ENCODE measurements around the gene NKAP.
A peak's percentile ranks its signal among the peaks of the same experiment; 100 is the strongest.
"Not testable (repeated sequence)": the region's sequence is repeated elsewhere in the genome, so short reads cannot be mapped to it uniquely, and the experiment has no call there.

Gene NKAP

DNA sequence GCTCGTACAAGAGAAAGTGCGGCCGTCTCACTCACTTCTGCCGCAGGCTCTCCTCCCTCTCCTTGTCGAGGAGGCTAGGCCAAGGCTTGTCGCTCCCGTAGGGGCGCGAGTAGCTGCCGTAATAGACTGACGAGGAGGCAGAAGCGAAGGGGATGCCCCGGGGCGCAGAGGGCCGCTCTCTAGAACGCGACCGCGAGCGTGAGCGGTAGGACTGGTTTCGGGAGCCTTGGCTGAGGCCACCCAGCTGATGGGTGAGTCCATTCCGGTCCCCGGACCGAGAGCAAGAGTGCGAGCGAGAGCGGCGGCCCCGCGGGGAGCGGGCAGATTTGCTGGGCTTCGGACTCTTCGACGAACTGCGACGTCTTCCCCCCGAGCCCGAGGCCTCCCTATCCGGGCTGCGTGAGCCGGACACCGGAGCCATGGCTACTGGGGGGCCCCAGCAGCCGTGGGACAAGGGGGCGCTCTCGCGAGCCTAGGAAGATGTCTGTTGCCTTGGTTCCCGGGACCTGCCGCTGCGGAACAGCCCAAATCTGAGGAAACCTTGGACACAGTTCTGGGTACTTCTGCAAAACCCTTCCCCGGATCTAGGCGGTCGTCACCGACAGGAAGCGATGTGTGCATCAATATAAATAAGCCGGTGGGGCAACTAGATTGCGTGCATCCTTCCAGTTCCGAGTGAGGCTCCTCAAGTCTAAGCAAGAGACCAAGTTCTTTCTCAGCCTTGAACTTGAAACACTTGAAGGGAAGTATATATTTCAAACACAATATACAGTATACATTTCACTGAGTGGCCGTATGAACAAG, at the start of gene NKAP:
Gene NKAP (minus strand): TSS at position 567 of the 804 bp plus-strand sequence. CDS start 146 bp downstream, at position 421.
- DNase-seq (ENCODE audit: low spot score): peak; percentile 83

DNA sequence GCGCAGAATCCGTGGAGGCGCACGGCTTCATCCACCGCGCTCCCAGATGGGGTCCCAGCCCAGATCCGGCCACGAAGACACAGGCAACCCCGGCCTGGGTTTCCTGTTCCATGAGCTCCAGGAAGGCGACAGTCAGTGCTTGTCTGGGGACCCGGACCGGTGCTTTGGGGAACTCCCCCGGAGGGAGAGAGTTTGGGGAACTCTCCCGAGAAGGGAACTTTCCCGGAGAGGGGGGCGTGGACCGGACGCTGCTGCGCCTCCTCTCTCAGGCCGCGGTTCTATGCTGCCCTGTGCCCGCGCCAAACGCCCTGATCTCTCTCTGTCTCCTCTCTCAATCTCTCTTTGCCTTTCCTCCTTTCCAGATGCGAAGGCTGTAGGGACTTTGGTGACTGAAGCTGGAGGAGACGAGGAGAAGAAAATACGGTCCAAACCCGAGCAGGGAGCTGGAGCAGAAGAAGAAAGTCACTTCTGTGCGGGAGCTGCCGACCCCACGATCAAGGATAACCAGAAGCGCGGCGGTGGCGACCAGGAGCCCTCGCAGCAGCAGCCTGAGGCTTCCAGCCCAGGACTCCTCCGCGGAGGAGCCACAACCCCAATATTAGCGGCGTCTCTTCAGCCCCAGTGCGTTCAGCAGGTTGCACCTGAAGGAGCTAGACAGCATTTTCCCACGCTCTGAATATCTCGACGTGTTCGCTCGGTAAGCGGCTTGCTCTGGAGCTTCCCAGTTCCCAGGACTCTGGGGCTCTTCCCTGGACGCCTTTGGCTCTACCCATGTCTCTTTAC, 47.6 kb upstream of the NKAP start:
- peak; percentile 47 for DNase-seq (ENCODE audit: low spot score)

DNA sequence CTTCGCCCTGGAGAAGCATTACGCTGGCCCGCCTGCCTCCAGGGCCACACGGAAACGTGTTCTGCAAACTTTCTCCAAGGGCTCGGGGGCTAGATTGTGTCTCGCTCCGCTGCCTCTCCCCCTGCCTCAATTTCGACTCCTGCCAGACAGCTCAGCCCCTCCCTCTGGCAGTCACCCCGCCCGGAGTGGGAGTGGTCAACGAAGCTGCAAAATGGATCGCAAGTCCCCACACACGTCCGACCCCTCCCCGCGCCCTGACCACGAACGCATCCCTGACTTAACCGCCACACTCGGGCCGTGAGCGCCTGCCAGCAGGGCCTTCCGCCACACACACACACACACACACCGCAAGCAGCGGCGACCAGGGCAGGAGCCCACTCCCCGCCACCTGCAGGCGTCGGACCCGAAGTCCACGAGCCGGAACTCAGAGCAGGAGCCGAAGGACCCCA, 47.0 kb upstream of the NKAP start:
- peak; percentile 52 for DNase-seq (ENCODE audit: low spot score)

DNA sequence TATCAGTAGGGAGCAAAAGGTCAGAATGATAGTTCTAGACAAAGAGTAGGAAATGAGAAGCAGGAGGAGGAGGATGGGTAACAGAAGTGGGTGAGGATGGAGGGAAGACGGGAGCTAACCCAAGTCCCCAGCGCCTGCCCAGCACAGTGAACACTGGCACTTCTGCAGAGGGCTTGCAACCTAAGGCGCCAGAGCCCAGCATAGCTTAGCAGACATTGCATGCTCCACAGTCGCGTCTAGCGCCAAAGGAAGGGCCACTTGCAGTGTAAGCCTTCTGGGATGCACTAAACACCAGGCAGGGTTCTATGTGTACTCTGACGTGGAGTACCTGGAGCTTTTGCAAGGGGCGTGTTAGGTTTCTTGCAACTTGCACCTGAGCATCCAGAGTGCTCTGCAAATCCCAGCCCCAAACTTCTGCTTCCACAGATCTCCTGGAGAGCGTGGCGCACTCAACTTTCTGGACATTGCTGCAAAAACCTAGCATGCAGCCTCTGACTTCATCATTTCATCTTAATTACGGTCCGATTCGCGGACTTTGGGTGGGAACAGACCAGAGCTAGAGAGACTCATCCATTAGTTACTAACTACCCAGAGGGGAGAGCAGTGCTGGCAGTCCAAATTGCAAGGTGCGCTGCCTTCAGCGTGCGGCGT, 46.5 kb upstream of the NKAP start:
- no peak for DNase-seq (ENCODE audit: low spot score)

DNA sequence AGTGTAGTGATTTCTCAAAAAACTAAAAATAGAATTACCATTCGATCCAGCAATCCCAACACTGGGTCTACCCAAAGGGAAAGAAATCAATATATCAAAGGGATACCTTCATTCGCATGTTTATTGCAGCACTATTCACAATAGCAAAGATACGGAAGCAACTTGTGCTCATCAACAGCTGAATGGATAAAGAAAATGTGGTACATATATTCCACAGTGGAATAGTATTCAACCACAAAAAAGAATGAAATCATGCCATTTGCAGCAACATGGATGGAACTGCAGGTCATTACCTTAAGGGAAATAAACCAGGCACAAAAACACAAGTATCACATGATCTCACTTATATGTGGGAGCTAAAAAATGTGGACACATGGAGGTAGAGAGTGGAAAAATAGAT, 42.7 kb upstream of the NKAP start:
- DNase-seq (ENCODE audit: low spot score): no peak

DNA sequence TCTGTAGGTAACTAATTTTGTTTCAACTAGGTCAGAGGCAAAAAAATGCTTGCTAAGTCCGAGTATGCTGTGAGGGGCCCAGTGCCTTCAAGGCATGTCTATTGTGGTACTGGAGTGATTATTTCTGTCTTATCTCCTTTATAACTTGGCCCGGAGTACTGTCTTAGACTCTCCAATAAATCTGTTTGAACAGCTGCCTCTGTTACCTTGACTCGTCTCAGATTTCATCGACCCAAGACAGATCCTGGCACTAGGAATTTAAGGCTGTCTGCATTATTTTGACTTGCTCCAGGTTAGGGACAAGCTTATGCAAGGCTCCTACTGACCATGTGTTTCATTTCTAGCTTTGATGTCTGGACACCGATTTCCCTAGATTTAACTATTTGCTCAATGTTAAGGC, 41.1 kb upstream of the NKAP start:
- no peak for DNase-seq (ENCODE audit: low spot score)

DNA sequence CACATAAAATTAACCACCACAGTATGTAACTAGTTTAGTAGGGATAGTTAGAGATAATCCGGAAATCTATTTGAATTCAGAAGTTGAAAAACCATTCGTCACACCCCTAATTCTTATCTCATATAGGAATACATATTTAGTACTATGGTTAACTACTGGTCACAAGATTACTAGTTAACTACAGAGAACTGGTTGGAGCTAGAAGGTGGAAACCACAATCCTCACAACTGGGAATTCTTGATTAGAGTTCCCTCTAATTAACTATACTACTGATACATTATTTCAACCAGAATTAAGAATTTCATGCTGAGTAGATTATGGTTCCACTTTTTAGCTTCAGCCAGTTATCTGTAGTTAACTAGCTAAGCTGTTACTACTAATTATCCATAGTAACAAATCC, 39.9 kb upstream of the NKAP start:
- DNase-seq (ENCODE audit: low spot score): no peak

DNA sequence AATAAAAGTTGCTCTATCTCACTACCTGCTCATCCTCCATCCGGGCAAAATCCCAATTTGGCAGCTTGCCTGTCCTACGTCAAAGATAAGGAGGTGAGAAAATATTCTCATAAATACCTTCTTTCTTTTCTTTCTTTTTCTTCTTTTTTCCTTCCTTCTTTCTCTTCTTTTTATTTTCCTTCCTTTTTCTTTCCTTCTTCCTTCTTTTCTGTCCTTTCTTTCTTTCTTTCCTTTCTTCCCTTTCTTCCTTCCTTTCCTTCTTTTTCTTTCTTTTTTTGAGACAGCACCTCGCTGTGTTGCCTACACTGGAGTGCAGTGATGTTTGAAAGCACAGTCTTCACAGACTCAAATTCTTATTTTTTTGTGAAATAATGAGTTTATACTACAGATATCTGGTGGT, 38.6 kb upstream of the NKAP start:
- DNase-seq (ENCODE audit: low spot score): no peak

DNA sequence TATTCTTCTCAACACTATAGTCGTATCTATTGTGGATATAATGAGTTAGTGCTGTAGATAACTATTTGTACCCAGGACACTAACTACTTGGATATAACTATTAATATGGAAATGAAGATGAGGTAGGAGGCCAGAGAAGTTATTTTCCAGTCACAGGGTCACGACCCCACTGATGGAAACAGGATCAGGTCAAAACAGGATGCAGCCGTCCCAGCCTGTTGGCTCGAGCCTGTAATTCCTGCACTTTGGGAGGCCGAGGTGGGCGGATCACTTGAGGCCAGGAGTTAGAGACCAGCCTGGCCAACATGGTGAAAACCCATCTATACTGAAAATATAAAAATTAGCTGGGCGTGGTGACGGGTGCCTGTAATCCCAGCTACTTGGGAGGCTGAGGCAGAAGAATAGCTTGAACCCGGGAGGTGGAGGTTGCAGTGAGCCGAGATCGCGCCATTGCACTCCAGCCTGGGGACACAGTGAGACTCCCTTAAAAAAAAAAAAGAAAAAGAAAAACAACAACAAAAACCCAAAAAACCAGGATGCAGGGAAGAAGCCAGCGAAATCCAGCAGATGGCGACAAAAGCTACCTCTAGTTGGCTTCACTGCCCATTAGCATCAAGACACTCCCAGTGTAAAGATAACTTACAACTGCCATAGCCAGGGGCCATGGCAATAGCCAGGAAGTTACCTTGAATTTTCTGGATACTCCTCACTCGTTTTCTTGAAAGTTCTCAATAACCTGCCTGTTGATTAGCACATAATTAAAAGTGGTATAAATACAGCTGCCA, 37.9 kb upstream of the NKAP start:
- DNase-seq (ENCODE audit: low spot score): no peak

DNA sequence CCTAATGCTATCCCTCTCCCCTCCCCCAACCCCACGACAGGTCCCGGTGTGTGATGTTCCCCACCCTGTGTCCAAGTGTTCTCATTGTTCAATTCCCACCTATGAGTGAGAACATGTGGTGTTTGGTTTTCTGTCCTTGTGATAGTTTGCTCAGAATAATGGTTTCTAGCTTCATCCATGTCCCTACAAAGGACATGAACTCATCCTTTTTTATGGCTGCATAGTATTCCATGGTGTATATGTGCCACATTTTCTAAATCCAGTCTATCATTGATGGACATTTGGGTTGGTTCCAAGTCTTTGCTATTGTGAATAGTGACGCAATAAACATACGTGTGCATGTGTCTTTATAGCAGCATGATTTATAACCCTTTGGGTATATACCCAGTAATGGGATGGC, 33.6 kb upstream of the NKAP start:
- not testable (repeated sequence) for DNase-seq (ENCODE audit: low spot score)

DNA sequence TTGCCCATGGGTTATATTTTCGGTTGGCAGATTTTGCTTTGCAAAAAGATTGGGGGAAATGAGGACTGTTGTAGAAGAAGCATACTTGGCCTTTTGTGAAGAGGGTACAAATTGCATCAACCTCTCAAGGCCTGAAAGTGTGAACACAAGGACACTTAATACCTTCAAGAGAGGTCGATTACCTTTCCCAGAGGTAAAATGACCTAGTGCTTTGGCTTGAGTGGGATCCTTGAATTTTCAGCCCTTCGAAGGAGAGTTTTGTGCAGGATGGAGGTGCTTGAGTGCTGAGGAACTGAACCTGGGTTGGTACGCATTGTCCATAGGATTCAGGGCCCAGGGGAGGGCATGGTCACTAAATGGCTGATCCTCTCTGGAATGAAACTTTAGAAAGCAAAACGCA, 27.6 kb upstream of the NKAP start:
- no peak for DNase-seq (ENCODE audit: low spot score)

DNA sequence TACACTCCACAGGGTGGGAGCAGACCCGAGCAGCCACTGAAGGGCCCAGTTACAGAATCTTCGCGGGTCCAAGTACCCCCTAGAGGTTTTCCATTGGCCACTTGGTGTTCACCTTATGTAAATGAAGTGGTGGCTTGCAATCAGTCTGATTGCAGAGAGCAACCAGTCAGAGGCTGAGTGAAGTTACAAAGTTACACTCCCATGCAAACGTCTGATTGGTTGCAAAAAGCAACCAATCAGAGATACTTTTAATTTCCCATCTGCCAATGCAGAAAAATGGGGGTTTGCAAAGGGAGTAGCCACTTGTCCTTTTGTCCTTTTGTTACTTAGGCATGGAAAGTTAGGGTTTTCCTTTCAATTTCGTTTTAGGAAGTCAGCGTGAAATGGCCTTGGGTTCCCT, 27.0 kb upstream of the NKAP start:
- DNase-seq (ENCODE audit: low spot score): no peak

DNA sequence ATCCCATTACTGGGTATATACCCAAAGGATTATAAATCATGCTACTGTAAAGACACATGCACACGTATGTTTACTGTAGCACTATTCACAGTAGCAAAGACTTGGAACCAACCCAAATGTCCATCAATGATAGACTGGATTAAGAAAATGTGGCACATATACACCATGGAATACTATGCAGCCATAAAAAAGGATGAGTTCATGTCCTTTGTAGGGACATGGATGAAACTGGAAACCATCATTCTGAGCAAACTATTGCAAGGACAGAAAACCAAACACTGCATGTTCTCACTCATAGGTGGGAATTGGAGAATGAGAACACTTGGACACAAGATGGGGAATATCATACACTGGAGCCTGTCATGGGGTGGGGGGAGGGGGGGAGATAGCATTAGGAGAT, 23.3 kb upstream of the NKAP start:
- DNase-seq (ENCODE audit: low spot score): not testable (repeated sequence)

DNA sequence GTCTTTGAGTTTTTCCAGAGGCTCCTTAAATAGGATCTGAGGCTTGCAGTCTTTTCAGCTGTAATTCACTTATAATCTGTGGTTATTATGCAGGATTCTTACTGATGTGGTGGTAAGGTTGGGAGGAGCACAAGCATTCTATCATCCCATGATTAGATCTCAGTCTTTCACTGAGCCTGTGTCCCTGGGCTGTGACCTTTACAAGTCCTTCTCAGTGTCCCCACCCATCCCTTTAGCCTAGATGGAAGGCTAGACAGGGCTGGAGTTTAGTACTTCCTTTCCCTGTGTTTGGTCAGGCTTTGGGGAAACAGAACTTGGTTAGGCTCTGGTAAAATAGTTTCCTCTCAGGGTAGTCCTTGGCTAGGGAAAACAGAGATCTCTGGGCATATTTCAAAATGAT, 17.1 kb upstream of the NKAP start:
- no peak for DNase-seq (ENCODE audit: low spot score)

DNA sequence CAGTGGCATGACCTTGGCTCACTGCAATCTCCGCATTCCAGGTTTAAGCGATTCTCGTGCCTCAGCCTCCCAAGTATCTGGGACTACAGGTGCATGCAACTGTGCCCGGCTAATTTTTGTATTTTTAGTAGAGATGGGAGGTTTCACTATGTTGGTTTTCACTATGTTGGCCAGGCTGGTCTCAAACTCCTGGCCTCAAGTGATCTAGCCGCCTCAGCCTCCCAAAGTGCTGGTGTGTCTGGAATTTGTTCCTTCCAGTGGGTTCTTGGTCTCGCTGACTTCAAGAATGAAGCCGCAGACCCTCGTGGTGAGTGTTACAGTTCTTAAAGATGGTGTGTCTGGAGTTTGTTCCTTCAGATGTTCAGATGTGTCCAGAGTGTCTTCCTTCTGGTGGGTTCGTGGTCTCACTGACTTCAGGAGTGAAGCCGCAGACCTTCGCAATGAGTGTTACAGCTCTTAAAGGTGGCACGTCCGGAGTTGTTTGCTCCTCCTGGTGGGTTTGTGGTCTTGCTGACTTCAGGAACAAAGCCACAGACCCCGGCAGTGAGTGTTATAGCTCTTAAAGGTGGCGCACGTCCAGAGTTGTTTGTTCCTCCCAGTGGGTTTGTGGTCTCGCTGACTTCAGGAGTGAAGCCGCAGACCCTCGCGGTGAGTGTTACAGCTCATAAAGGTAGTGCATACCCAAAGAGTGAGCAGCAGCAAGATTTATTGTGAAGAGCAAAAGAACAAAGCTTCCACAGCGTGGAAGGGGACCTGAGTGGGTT, 12.4 kb upstream of the NKAP start:
- DNase-seq (ENCODE audit: low spot score): not testable (repeated sequence)

DNA sequence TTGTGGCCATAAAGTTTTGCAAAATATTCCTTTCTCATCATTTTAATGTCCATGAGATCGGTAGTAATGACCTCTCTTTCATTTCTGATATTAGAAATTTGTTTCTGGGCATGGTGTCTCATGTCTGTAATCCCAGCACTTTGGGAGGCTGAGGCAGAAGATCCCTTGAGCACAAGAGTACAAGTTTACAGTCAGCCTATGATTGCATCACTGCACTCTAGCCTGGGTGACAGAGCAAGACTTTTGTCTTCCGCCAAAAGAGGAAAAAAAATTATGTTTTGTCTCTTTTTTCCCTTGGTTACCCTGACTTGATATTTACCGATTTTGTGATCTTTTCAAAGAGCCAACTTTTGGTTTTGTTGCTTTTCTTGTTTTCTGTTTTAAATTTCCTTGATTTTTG, 10.8 kb upstream of the NKAP start:
- DNase-seq (ENCODE audit: low spot score): no peak

DNA sequence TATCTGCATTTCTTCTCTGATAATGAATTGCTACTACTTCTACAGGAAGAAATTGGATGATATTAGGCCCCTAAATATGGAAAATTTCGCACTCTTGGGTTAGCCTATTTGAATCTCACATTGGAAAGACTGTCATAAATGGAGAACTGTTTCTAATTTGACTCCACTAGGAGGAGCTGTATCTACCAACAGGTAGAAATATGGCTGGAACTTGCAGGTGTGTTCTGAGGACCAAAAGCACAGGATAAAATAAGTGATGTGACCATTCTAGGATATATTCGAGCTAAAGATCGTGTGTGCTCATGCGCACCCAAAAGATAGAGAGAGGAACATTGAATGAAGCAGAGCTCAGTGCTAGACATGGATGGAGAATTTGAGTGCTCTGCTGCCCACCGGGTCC, 4.8 kb upstream of the NKAP start:
- no peak for DNase-seq (ENCODE audit: low spot score)

DNA sequence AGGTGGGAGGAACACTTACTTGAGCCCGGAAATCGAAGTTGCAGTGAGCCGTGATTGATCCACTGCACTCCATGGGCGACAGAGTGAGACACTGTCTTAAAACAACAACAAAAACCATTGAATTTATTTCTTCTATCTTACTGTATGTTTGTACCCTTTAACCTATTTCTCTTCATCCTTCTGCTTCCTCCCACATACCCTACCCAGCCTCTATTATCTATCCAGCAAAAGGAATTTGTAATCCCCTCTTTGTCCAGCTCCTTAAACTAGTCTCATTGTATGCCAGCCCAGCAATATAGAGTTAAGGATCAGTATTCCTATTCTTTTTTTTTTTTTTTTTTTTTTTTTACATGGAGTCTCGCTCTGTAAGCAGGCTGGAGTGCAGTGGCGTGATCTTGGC, 1.9 kb upstream of the NKAP start:
- no peak for DNase-seq (ENCODE audit: low spot score)

DNA sequence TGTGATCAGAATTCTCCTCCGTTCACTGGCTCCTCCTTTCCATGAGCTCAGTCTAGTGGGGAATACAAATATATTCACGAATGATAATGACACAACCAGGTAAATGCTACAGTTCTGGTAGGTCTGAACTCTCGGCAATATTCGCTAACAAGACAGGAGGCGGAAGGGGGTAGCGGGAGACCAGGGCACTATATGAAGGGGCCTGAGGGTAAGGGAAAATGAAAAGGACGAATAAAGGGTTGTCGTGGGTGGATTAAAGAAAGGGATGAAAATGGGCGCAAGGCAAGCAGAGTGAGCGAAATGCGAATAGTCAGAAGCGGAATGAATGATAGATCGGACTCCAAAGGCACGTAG, 743 bp downstream of the NKAP start:
- no peak for DNase-seq (ENCODE audit: low spot score)

DNA sequence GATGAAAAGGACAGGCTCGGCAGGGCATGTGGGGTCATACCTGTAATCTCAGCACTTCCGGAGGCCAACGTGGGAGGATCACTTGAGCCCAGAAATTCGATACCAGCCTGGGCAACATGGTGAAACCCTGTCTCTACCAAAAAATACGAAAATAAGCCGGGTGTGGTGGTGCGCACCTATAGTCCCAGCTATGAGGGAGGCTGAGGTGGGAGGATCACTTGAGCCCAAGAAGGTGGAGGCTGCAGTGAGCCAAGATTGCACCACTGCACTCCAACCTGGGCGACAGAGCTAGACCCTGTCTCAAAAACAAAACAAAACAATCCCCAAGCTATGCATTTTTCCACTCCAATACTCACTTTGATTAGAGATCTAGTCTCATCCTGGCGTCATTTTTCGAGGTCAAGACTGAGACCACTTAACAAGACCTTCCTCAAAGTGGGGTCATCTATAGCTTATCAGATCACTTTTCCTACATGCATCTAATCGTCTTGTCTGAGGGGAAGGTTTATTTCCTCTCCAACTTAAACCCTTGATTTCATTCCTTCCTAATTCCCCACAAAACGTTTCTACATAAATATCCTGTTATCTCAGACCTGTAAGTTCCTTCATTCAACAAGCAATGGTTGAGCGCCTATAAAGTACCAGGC, 1.3 kb downstream of the NKAP start:
- no peak for DNase-seq (ENCODE audit: low spot score)

DNA sequence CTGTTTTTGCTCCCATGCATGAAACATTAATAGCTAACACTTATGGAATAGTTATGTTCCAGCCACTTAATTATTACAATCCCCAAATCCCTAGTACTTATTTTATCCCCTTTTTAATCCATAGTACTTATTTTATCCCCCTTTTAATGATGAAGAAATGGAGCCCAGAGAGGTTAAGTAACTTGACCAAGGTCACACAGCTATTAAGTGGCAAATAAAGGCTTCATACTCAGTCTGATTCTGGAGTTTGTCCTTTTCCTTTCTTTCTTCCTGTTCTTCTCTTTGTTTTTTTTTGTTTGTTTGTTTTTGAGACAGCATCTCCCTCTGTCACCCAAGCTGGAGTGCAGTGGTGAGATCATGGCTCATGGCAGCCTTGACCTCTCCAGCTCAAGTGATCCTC, 2.2 kb downstream of the NKAP start:
- DNase-seq (ENCODE audit: low spot score): no peak

Measured in ecto neural progenitor cell (in vitro differentiated cells).